GM21367 (cell line): ENCODE results near the gene REEP5.
"Not testable (repeated sequence)": the region's sequence is repeated elsewhere in the genome, so short reads cannot be mapped to it uniquely, and the experiment has no call there.

Experiments
- ATAC-seq: cut with Tn5 transposase; IDR thresholded peaks from one replicate; pipeline ENCODE4 v1.9.1; 2021; ENCODE audit not compliant: unreplicated experiment

REEP5 gene

DNA sequence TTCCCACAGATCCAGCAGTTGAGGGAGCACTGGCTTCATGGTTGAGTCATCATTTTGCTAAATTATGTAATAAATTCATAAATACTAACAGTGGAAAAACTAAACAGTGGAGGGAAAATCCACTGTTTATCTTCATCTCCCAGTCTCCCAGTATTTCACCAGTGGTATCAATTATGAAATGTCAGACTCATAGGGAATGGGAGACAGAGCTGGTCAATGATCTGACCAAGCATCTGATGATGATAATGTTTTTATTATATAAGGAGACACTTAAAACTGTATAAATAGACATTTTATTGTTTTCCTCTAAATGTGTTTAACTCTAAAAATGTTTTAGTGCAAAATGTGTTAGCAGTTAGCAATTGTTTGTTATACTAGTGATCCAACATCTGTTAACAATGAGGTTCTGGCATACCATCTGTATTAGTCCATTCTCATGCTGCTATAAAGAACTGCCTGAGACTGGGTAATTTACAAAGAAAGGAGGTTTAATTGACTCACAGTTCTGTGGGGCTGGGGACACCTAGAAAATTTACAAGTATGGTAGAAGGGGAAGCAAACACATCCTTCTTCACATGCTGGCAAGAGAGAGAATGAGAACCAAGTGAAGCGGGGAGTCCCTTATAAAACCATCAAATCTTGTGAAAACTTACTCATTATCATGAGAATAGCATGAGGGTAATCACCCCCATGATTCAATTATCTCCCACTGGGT lies 11.8 kb upstream of the REEP5 start:
- no peak for ATAC-seq

DNA sequence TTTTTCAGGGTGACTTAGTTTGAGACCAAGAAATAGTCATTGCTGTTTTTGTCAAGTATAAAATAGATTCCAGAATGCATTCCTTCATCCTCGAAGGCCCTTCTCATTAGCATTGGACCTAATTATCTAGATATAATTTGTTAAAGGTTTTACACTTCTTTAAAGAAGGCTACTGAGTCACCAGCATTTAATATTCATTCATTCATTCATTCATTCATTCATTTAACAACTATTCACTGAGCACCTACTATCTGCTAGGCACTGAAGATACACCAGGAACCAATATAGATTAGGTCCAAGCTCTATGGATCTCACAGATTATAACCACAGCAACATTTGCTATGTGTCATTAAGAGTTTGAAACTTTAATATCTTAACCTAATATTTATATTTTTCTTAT lies 11.1 kb upstream of the REEP5 start:
- ATAC-seq, result no peak

DNA sequence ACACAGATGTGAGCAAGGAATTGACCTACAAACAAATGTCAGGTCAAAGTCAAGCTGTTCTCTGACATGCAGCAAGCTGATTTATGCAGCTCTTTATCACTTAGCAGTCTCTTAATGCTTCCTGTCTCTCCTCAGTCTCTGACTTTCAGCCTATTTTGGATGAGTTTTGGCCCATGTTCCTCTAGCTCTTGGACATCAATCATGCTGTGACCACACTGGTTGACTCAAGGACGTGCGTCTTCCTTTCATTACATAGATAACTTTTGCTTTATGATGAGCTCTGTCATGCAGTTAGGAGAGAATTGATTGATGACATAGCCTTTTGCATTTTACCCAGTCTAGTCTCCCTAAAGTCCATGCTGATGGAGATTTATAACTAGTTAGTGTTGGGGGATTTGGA lies 9.4 kb upstream of the REEP5 start:
- ATAC-seq, result no peak

DNA sequence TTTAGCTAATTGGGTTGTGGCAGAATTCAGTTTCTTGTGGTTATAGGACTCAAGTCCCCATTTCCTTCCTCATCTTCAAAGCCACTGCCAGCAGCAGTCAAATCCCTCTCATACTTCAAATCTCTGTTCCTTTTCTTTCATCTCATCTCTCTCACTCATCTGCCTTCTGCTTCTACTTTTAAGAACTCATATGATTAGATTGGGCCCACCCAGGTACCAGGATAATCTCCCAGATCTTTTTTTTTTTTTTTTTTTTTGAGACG lies 8.0 kb upstream of the REEP5 start:
- ATAC-seq, result peak; percentile 41

DNA sequence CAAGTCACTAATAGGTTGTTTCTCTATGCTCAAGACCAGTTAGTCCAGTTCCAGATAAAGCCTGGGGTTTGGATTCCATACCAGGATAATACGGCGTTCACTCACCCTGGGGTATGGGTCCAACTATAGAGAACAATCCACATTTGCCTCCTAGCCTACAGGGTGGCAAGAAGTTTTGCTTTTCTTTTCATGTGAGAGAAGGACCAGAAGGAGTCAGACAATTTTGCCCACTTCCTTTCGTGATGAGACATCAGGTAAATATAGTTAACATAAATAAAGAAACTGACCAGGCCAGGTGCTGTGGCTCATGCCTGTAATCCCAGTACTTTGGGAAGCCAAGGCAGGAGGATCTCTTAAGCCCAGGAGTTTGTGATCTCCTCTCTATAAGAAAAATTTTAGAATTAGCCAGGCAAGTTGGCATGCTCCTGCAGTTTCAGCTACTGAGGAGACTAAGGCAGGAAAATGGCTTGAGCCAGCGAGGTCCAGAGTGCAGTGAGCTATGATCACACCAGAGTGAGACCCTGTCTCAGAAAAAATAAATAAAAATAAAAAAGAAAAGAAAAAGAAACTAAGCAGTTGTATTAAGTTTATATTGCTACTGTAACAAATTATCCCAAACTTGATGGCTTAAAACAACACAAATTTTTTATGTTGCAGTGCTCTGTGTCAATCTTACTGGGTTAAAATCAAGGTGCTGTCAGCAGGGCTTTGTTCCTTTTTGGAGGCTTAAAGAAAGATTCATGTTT lies 7.5 kb upstream of the REEP5 start:
- ATAC-seq, result peak; percentile 59

DNA sequence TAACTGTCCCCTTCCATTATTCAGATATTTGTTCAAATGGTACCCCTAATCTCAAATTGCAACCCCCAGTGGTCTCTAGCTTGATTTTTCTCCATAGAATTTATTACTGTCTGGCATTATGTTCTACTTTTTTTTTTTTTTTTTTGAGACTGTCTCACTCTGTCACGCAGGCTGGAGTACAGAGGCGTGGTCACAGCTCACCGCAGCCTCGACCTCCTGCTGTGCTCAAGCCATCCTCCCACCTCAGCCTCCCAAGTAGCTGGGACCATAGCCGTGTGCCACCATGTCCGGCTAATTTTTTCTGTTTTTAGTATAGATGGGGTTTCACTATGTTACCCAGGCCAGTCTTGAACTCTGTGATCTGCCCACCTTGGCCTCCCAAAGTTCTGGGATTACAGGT lies 2.0 kb upstream of the REEP5 start:
- no peak for ATAC-seq

DNA sequence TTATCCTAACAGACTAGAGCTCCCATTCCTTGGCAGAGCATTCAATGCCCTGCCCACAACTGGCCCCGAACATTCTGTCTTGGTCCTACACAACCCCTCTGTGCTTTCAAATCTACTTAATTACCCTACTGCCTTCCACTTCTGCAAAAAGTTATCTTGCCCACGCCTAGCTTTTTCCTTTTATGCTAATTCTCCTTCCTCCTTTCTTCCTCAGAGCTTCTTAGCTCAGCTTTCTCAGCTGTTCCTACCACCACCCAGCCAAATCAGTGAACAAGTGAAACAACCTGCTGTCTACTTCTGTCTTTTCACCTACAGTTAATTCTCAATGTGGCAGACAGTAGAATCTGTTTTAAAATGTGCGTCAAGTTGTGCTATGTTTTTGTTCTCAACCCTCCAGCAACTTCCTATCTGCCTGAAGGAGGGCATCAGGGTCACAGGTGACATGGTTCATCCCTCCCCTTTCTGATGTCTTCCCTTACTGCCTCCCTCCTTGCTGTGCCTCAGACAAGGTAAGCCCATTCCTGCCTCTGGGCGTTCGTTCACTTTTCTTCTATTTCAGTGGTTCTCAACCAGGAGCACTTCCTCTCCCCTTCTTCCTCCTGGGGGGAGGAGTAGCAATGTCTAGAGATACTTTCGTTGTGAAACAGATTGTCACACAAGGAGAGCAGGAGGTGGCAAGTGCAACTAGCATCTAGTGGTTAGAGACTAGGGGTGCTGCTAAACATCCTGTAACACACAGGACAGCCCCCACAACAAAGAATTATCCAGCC lies 1.3 kb upstream of the REEP5 start:
- ATAC-seq, result peak; percentile 39

DNA sequence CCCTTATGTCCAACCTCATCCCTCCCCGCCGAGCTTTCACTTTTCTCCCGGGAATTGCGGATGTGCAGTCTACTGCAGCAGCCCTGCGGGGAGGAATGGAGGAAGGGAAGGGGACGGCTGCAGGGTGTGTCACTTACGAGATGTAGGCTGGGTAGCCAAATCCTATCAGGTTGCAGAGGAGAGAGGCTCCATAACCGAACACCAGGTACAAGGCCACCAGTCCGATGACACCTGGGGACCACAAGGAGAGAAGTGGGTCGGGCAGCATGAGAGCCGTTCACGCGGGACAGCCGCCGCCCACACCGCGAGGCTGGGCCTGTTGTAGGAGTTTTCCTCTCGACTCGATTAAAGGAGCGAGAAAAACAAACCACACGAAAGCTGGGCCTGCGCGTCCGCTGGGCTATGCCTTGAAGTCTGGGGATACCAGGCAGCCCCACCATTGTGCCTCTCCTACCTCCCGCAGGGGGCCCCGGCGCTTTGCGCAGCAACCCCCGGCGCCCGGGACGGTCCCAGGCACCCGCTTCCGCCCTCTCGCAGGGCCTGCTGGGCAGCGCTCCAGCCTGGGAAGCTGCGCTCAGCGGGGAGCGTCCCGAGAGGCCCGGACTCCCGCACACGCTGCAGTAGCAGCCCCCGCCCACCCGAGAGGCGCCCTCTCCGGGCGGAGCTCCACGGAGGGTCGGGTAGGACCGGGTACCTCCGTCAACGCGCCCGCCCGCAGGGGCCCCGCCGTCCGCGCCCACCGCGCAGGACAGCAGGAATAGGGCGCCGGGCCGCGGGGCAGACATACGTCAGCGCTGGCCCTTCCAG lies 798 bp downstream of the REEP5 start:
- ATAC-seq, result peak; percentile 33

DNA sequence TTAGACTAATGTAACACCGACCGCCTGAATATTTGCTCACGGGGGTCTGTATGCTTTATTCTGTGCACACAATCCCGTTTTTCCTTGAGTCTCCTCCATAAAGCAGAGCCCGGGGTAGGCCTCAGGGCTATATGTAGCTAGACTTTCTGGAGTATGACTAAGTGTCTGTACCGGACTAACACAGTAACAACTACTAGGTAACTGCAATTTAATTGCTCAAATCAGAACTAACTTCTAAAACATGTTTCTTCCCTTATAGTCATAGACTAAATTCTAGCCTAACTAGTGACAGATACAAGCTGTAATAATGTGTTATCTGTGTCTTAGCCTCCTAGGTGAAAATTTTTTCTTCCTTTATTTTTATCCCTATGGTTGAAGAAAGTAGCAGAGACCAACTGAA lies 2.1 kb downstream of the REEP5 start:
- ATAC-seq, result no peak

DNA sequence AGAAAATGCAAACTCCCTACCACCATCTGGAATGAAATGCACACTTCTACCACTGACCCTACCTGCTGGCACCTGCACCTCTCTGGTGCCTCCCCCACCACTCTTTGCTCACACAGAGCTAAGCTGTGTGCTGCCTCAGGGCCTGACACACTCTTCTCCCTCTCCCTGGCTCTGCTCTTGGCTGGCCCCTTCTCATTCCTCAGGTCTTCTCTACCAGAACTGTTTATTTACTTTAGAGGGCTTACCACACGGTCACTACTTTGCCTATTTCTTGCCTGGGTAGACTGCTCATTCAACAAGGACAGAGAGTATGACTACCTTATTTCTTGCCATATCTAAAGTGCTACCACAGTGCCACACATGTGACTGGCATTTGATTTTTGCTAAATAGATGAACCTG lies 3.3 kb downstream of the REEP5 start:
- no peak for ATAC-seq

DNA sequence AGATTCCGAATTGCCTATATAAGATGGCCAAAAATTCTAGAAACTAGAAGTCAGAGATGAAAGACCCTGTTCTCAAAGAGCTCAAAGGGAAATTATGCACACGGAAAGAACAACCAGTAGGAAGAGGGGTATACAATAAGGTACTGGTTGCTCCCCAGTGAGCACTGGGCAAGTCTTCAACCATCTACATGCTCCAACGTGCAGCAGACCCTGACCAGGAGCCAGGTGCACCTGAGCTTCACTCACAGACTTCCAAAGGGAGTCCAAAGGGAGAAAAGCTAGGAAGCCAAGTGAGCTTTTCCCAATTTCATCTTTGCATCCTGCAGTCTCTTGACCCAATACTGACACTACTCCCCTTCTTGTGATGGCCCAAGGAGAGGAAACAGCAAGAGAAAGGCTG lies 3.9 kb downstream of the REEP5 start:
- ATAC-seq, result no peak

DNA sequence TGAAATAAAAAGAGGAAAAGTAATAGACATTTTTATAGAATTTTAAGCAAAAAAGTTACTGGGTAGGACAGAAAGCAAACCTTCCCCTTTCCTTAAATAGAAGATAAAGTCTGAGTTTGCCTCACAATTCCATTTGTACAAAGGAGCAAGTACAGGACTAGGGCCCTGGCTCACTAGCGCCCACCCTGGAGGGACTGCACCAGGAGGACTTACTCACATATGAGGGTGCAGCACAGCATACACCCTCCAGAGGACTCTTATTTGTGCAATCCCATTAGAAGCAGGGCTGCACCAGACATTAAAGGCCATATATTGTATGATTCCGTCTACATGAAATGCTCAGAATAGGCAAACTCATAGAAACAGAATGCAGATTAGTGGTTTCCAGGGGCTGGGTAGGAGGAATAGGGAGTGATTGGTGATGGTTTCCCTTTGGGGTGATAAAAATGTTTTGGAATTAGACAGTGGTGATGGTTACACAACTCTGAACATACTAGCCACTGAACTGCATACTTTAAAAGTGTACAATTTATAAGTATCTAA lies 4.5 kb downstream of the REEP5 start:
- ATAC-seq, result no peak

DNA sequence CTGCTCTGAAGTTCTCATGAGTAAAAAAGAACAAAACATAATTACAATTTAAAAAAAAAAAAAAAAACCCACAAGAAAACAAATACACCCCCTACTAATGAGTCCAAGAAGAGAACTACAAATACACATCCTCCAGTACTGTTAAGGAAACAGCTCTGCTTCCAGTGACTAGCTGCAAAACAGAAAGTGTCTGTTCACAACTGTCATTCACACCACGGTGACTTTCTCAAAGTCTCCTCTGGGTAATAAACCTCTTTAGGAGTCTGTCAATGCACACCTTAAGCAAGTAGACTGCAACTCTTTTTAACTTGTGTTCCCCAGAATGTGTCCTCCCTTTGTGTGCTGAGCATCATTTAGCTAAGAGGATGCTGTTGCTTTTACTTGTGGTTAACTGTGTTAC lies 6.2 kb downstream of the REEP5 start:
- peak; percentile 47 for ATAC-seq

DNA sequence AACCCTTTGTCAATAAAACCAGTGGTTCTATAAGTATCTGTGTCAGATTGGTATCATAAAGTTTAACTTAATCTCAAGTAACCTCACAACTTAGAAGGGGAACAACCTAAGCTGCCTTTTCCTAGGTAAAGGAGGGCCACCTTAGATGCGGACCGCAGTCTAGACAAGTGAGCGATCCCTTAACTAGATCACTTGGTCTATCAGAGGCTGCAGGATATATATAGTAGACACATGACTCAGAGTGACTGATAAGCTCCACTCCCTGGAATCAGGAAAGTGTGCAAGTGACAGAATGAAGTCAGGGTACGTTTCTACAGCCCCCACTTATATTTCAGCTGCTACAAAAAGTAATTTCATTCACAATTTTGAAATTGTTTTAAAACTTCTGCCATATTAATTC lies 7.4 kb downstream of the REEP5 start:
- no peak for ATAC-seq

DNA sequence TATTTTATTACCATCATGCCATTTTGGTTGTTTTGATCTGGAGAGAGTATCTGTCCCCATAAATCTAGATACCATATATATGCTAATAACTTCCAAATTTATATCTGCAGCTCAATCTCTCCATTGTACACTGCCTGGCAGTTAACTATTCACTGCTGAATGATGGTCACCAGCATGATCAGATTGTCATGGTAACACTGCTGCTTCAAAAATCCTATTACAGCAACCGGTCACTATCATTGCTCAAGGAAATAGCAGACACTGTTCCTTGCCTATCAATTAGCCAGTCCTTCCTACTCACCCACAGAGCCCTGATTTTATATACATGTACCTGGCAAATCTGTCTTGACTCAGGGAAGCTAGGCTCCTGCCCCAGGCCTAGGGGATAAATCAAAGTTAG lies 11.5 kb downstream of the REEP5 start:
- ATAC-seq, result no peak

DNA sequence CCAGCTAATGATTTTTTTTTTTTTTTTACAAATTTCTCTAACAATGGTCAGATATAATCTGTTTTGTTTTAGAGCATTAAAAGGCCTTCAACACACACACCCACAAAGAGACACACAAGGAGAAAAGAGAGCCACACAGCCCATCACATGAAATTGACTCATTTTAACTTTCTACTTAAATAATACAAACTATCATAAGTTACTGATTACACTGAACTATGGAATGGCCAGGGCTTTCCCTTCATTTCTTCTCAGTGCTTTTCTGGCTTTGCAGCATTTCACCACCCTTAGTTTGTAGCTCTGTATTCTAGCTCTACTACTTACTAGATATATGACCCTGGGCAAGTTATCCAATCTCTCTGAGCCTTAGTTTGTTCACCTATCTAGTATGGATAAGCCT lies 13.2 kb downstream of the REEP5 start:
- no peak for ATAC-seq

DNA sequence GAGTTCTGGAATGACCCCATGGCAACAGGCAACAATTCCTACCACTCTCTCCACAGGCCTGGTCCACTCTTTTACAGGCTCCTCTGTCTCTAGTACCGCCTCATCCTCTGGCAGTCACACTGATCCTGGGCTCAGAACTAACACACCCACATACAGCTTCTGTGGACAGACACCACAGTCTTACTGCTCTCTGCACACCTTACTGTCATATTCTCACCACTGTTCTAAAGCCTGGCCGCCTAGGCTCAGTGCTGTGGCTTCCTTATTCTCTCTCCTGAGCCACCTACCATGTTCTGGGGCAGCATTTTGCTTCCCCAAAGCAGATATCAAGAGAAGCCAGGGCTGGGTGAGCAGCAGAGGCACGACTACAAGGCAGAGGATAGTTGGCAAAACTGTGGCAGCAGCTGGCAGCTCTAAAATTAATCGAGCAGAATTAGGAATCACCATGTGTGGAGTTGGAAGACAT lies 14.8 kb downstream of the REEP5 start:
- no peak for ATAC-seq

DNA sequence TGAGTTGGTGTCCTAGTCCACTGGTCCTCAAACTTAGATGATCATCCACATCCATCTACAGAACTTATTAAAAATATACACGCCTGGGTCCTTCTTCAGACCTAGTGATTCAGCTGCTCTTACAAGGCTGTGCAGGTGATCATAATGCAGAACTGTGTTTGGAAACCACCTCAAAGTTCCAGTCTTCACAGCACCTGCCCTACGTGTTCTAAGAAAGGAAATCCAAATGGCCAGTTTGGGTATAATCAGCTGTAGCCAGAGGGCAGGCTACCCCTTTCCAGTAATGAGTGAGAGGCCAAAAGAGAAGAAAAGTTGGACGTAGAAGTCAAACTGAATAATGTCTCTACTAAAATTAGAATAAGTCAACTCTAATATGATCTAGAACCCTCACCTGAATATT lies 15.4 kb downstream of the REEP5 start:
- no peak for ATAC-seq

DNA sequence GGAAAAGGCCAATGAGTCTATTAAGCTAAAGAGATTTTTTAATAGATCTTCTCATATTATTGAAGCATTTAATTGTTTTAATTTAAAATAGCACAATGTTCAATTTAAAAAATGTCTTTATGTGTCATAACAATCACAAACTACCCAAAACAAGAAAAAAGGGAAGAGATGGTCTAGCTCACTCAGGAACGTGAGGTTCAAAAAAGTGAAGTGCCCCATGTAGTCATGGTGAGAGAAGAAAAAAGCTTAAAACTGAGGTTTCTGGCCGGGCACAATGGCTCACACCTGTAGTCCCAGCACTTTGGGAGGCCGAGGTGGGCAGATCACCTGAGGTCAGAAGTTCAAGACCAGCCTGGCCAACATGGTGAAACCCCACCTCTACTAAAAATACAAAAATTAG lies 17.0 kb downstream of the REEP5 start:
- not testable (repeated sequence) for ATAC-seq

DNA sequence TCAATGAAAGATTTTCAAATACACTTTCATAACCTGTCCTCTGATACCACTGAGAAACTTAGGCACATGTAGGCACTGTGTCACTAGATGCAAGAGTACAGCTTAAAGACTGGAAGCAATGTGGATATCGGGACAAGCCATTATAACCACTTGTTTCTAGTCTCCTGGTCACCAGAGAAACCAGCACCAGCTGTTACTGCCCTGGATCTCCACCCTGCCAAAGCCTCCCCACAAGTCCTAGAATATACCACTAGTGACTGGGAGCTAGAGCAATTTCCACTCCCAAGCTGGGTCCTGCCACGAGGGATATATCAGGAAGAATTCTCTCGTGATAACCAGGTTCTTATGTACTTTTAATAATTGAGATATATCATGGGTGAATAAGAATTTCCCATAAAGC lies 19.5 kb downstream of the REEP5 start:
- no peak for ATAC-seq

DNA sequence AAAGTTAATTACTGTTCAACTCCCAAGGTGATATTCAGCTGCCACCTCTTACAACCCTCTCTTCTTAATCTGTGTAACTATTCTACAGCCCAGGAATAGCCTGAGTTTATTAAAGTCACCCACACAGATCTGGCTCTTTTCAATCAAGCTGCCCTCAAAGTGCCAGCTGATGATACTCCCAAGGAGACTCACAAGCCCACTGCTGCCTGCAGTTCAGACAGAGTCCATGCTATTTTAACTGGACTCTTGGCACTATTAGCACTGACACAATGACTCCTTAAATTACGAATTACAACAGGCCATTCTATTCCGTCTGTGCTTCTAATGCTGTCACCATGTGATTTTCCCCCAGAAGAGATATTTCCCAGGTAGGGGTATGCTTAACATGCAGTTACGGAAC lies 26.3 kb downstream of the REEP5 start:
- no peak for ATAC-seq
